Natural killer cell (primary cell): ENCODE measurements around the gene TCF7. TPM values are rescaled to one million over a fixed set of nuclear protein-coding genes. Genes with fewer than 3 reads are reported as not detected.

Source experiments
- ATAC-seq, 3 donors: fragments of 150-1000 bp in 2 of 3; fragments of 200-7000 bp in 1 of 3; cut with Tn5 transposase; 1 replicate in 1 of 3; 2 replicates in 2 of 3; pipeline ENCODE4 v1.10.0; 2021; ENCODE audit warnings: mild to moderate bottlenecking in 2 of 3, moderate library complexity in 2 of 3
- DNase-seq, 2 donors: peaks; one replicate each; pipeline versions ENCODE4 v3.0.0 to v3.0.0-alpha.2; 2013 to 2021; ENCODE audit warnings: mixed read lengths in 1 of 2
- H3K27ac ChIP-seq: one replicate; pipeline ENCODE4 v1.5.1; 2013; ENCODE audit warnings: mild to moderate bottlenecking, low read length
- H3K27me3 ChIP-seq: one replicate; pipeline ENCODE4 v1.6.1; 2013; ENCODE audit warnings: low read length; ENCODE audit not compliant: control insufficient read depth, insufficient read depth
- H3K36me3 ChIP-seq: one replicate; pipeline ENCODE4 v1.6.1; 2013; ENCODE audit warnings: low read length; ENCODE audit not compliant: control insufficient read depth, insufficient read depth
- H3K4me1 ChIP-seq: one replicate; pipeline ENCODE4 v1.6.1; 2013; ENCODE audit warnings: low read length; ENCODE audit not compliant: control insufficient read depth, insufficient read depth
- H3K4me3 ChIP-seq: one replicate; pipeline ENCODE4 v1.5.1; 2013; ENCODE audit warnings: low read length
- H3K9me3 ChIP-seq: one replicate; pipeline ENCODE4 v1.6.1; 2013; ENCODE audit warnings: low read length; ENCODE audit not compliant: control insufficient read depth, insufficient read depth
- H3K27ac Mint-ChIP-seq, 2 donors: one replicate each; pipeline ENCODE4 v1.8.0; 2022; ENCODE audit warnings: mild to moderate bottlenecking in 2 of 2, mixed read lengths in 2 of 2, moderate library complexity in 1 of 2
- H3K27me3 Mint-ChIP-seq, 2 donors: one replicate each; pipeline ENCODE4 v1.8.0; 2022; ENCODE audit warnings: low read depth in 2 of 2, mixed read lengths in 2 of 2
- H3K36me3 Mint-ChIP-seq: one replicate; pipeline ENCODE4 v1.8.0; 2022; ENCODE audit warnings: mixed read lengths
- H3K4me1 Mint-ChIP-seq, 2 donors: one replicate each; pipeline ENCODE4 v1.8.0; 2022; ENCODE audit warnings: mixed read lengths in 2 of 2
- H3K4me3 Mint-ChIP-seq: one replicate; pipeline ENCODE4 v1.8.0; 2022; ENCODE audit warnings: mild to moderate bottlenecking, moderate library complexity, mixed read lengths
- H3K9me3 Mint-ChIP-seq, 2 donors: one replicate each; pipeline ENCODE4 v1.8.0; 2022; ENCODE audit warnings: mixed read lengths in 2 of 2
- WGBS: methylation state at CpG from one replicate; pipeline ENCODE4 v1.1.7; 2013; ENCODE audit warnings: missing lambda C conversion rate; ENCODE audit not compliant: insufficient coverage; 5-methylcytosine and 5-hydroxymethylcytosine counted together
- intact Hi-C: fragments of 100-400 bp; cut with micrococcal nuclease; formaldehyde crosslinking; loops from one replicate; pipeline ENCODE4 v1.14.2; 2022
- total RNA-seq, 4 donors: library from RNA; stranded (reverse); fragments of 120-200 nt in 1 of 4; gene quantifications; one replicate each; pipeline versions ENCODE4 v1.2.3 to v1.2.4, GENCODE V29; 2013 to 2022
- TF ChIP-seq, protein P1 (sequence below): fragments of 200-600 bp; IDR thresholded peaks from one replicate; pipeline ENCODE4 v1.8.0; 2022; ENCODE audit warnings: antibody characterized with exemption

The TCF7 gene
- total RNA-seq, 3 donors from 2014 or later (not counting 1 experiment from before 2014, with no cell fraction given): 97.7 to 203 (median 158) TPM

DNA sequence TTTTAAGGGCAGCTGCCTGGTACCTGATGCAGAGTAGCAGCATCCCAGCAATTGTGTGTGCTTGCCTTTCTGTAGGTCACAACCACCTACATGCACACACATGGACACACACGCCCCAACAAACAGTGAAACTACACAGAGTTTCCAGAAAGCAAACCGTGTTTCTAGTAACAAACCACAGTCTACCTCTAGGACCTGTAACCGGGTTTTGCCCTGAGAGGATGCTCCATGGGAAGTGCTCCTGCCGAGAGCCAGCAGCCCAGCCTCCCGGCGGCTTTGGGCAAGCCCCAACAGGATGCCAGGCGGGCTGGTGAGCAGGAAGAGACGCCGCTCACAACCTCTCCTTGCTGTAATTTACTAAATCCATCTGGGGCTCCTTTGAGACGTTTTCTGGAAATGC is 4.1 kb upstream of the TCF7 start:
- H3K4me1 Mint-ChIP-seq: peaks cover 21 to 31% of the 10 kb centered on the region in 2 donors
- peaks cover 54% of the 10 kb centered on the region for H3K4me1 ChIP-seq
- DNase-seq (peak in 1 of 2 donors; percentile 68), ATAC-seq (no peak)
- no peak overlapping the region for H3K4me3 Mint-ChIP-seq
- no peak overlapping the region for H3K27ac Mint-ChIP-seq
- TF ChIP-seq, protein P1, sequence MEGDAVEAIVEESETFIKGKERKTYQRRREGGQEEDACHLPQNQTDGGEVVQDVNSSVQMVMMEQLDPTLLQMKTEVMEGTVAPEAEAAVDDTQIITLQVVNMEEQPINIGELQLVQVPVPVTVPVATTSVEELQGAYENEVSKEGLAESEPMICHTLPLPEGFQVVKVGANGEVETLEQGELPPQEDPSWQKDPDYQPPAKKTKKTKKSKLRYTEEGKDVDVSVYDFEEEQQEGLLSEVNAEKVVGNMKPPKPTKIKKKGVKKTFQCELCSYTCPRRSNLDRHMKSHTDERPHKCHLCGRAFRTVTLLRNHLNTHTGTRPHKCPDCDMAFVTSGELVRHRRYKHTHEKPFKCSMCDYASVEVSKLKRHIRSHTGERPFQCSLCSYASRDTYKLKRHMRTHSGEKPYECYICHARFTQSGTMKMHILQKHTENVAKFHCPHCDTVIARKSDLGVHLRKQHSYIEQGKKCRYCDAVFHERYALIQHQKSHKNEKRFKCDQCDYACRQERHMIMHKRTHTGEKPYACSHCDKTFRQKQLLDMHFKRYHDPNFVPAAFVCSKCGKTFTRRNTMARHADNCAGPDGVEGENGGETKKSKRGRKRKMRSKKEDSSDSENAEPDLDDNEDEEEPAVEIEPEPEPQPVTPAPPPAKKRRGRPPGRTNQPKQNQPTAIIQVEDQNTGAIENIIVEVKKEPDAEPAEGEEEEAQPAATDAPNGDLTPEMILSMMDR: no peak
- H3K36me3 ChIP-seq: no peaks in the 10 kb centered on the region
- no peaks in the 10 kb centered on the region for H3K27me3 ChIP-seq
- 67% methylated on average over 10 of the region's 10 CpGs for WGBS
- H3K36me3 Mint-ChIP-seq: no peaks in the 10 kb centered on the region
- intact Hi-C loops: no loop called here
- H3K9me3 ChIP-seq: no peaks in the 10 kb centered on the region
- H3K27me3 Mint-ChIP-seq: peaks cover 0 to 4% of the 10 kb centered on the region in 2 donors
- no peaks in the 10 kb centered on the region for H3K9me3 Mint-ChIP-seq
- no peak overlapping the region for H3K27ac ChIP-seq
- H3K4me3 ChIP-seq: no peak overlapping the region

DNA sequence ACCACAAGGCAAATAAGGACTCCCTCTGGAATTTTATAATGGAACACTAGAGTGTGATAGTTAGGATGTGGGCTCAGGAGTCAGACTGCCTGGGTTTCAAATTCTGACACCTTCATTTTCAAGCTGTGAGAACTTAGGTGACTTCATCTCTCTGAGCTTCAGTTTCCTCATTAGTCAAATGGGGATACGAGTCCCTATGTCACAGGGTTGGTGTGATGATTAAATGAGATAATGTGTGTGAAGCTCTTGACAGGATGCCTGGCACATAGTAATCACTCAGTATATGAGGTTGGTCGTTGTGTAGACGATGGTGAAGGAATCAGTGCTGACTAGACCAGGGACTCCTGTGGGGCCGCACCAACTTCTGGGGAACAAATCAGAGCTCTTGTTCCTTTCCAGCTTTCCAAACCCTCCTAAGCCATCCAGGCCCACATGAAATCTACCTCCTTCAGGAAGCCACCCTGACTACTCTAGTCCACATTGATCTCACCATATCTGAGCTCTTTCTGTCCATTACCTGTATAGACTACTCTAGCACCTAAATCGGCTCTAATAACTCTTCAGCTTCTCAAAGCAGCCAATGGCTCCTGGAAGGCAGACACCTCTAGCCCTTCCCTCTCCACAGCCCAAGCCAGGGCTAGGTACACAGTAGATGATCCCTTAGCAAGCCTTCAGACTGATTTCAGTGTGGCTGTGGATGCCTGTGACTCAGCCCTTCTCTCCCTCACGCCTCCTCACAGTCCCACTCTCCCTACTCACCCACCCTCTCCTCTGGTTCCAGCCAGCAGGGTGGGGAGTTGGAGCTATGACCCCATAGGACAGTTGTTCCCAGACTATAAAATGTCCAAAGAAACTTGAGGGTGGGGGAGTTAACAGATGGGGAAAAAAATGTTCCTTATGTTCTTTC is 2.5 kb upstream of the TCF7 start:
- peaks cover 31 to 38% of the 10 kb centered on the region in 2 donors for H3K4me1 Mint-ChIP-seq
- TF ChIP-seq, protein P1: no peak
- peaks cover 0 to 4% of the 10 kb centered on the region in 2 donors for H3K27me3 Mint-ChIP-seq

DNA sequence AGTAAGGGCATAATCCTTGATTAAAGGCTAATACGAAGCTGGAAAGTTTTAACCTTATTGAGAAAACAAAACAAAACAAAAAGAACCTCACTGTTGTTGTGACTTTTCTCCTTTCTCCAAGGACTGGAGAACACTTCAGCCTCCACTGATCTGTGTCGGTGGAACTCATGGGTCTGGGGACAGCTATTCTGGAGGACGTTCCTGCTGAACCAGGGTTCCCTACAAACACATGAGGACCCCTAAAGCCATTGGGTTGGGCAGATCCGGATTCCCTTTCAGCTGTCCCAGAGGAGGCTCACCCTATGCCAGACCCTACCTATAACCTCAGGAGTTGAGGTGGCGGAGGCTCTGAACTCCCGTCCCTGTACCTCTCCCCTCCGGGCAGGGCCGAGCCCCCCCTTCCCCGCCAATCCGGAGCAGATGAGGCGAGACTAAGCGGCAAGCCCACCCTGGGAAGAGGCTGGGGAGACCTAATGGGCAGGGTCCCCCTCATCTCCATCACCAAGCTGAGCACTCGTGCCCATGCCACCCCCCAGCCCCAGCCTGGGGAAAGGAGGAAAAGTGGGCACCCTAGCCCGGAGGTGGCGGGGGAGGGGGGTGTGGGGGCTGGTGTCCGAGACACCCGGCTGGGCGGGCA is 1.6 kb upstream of the TCF7 start:
- Histone ChIP-seq H3K9me3 (no peaks in the 10 kb centered on the region), H3K4me3 (no peak overlapping the region), H3K36me3 (peaks cover 4% of the 10 kb centered on the region), H3K27me3 (no peaks in the 10 kb centered on the region), H3K27ac (no peak overlapping the region), H3K4me1 (peaks cover 56% of the 10 kb centered on the region)
- Mint-ChIP-seq H3K4me3 (no peak overlapping the region), H3K4me1 (peaks cover 27 to 40% of the 10 kb centered on the region in 2 donors), H3K27me3 (peaks cover 0 to 4% of the 10 kb centered on the region in 2 donors), H3K27ac (peak overlapping the region in 1 of 2 donors; percentile 85), H3K9me3 (no peaks in the 10 kb centered on the region), H3K36me3 (no peaks in the 10 kb centered on the region)
- ATAC-seq: no peak
- 82% methylated on average over 13 of the region's 18 CpGs for WGBS
- intact Hi-C loops: no loop called here
- peak in 1 of 2 donors; percentile 28 for DNase-seq
- TF ChIP-seq, protein P1: no peak

More for the DNA sequence above, 2.5 kb upstream of the TCF7 start:
- intact Hi-C loops: no loop called here
- Mint-ChIP-seq H3K36me3 (no peaks in the 10 kb centered on the region), H3K27ac (peak overlapping the region; percentile 12 to 85), H3K4me3 (peak overlapping the region; percentile 53), H3K9me3 (no peaks in the 10 kb centered on the region)
- no peak overlapping the region for H3K4me3 ChIP-seq
- DNase-seq (peak in 1 of 2 donors; percentile 78), ATAC-seq (peak; percentile 19 to 35 (median 30))
- no peak overlapping the region for H3K27ac ChIP-seq
- H3K27me3 ChIP-seq: no peaks in the 10 kb centered on the region
- peaks cover 56% of the 10 kb centered on the region for H3K4me1 ChIP-seq
- no peaks in the 10 kb centered on the region for H3K9me3 ChIP-seq
- WGBS: 46% methylated on average over 6 of the region's 6 CpGs
- H3K36me3 ChIP-seq: peaks cover 4% of the 10 kb centered on the region
